CD4-positive, alpha-beta T cell treated with Interleukin-4 for 1 hour (primary cell): ENCODE measurements around the gene LDOC1.
"Not testable (repeated sequence)": the region's sequence is repeated elsewhere in the genome, so short reads cannot be mapped to it uniquely, and the experiment has no call there.

Experiments
- DNase-seq, 2 donors: peaks; one replicate each; pipeline ENCODE4 v3.0.0-alpha.2; 2020 to 2022

The LDOC1 gene

GRCh38 chrX:141176586-141177451 lies at the start of gene LDOC1:
TSS of gene LDOC1 (minus strand) at chrX:141177129. CDS start at chrX:141177021, 108 bp downstream.
- peak; percentile 69 to 81 for DNase-seq

GRCh38 chrX:141221611-141222010 lies 44.7 kb upstream of the LDOC1 start:
- DNase-seq: no peak

GRCh38 chrX:141220342-141221008 lies 43.5 kb upstream of the LDOC1 start:
- no peak for DNase-seq

- DNase-seq: no peak
These were observed 37.3 kb upstream of the LDOC1 start for GRCh38 chrX:141214196-141214595.

- no peak for DNase-seq
These were observed 25.0 kb upstream of the LDOC1 start for GRCh38 chrX:141201962-141202361.

GRCh38 chrX:141188573-141188972 lies 11.6 kb upstream of the LDOC1 start:
- not testable (repeated sequence) for DNase-seq

- no peak for DNase-seq
These were observed 8.4 kb upstream of the LDOC1 start for GRCh38 chrX:141185366-141185765.

GRCh38 chrX:141183000-141183399 lies 6.1 kb upstream of the LDOC1 start:
- DNase-seq: no peak

- DNase-seq: no peak
These were observed 3.9 kb upstream of the LDOC1 start for GRCh38 chrX:141180851-141181250.

- no peak for DNase-seq
These were observed 1.1 kb downstream of the LDOC1 start for GRCh38 chrX:141175786-141176185.

- DNase-seq: no peak
These were observed 12.5 kb downstream of the LDOC1 start for GRCh38 chrX:141164406-141164805.

- no peak for DNase-seq
These were observed 18.8 kb downstream of the LDOC1 start for GRCh38 chrX:141158084-141158483.

GRCh38 chrX:141155231-141155630 lies 21.7 kb downstream of the LDOC1 start:
- not testable (repeated sequence) for DNase-seq

- no peak for DNase-seq
These were observed 34.0 kb downstream of the LDOC1 start for GRCh38 chrX:141142946-141143345.

- DNase-seq: no peak
These were observed 43.7 kb downstream of the LDOC1 start for GRCh38 chrX:141133272-141133671.

GRCh38 chrX:141127146-141127545 lies 49.8 kb downstream of the LDOC1 start:
- no peak for DNase-seq
